ENCODE data around the gene KLHDC4. TPM values are rescaled to one million over a fixed set of nuclear protein-coding genes. Genes with fewer than 3 reads are reported as not detected.

KLHDC4 gene
- total and polyA plus RNA-seq, 7 donors, result 12.7 to 71.0 (median 25.5) TPM

DNA sequence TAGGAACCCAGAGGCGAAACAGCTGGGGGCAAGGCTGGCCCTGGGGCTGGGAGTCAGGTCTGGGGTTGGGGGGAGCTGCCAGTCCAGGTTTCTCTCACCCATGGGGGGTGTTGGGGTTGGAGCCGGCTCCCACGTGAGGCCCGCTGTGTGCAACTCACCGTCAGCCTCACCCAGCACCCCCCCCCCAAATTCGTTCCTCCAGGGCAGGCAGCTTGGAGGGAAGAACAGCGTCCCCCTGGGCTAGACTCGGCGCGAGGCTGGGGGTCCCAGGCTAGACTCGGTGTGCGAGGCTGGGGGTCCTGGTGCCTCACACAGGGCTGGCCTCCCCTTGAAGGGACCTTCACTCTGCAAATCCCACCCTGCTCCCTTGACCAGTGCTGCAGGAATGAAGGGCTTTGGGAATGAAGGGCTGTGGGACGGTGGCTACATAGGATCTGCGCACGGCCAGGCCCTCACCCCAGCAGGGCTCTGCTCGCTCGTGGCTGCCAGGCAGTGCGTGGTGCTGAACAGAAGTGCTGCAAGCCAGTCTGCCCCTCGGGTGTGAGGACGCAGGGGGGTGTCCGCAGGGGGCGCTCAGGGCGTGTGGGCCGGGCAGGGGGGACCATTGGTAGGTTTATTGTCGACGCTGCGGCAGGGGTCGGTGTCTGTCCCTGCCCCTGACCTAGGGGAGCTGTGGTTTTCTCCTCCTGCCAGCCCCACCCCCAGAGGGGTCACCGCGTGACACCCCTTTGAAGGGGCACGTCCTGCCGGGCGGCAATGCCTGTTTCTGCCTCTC, 74.7 kb downstream of the KLHDC4 start:
- 63 to 66% methylated on average over 33 of the region's 33 CpGs for WGBS, 2 donors
- peaks cover 0 to 4% (median 0%) of the 10 kb centered on the region in 4 donors for H3K36me3 ChIP-seq
- H3K27ac ChIP-seq, result no peak overlapping the region
- DNase-seq, result no peak
- peaks cover 0 to 56% (median 23%) of the 10 kb centered on the region in 3 donors for H3K27me3 ChIP-seq
- TF ChIP-seq, protein P1, sequence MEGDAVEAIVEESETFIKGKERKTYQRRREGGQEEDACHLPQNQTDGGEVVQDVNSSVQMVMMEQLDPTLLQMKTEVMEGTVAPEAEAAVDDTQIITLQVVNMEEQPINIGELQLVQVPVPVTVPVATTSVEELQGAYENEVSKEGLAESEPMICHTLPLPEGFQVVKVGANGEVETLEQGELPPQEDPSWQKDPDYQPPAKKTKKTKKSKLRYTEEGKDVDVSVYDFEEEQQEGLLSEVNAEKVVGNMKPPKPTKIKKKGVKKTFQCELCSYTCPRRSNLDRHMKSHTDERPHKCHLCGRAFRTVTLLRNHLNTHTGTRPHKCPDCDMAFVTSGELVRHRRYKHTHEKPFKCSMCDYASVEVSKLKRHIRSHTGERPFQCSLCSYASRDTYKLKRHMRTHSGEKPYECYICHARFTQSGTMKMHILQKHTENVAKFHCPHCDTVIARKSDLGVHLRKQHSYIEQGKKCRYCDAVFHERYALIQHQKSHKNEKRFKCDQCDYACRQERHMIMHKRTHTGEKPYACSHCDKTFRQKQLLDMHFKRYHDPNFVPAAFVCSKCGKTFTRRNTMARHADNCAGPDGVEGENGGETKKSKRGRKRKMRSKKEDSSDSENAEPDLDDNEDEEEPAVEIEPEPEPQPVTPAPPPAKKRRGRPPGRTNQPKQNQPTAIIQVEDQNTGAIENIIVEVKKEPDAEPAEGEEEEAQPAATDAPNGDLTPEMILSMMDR (IDR thresholded peaks at IDR 0.05), result no peak
- TF ChIP-seq POLR2A (IDR thresholded peaks at IDR 0.05) (no peak), POLR2AphosphoS5 (IDR thresholded peaks at IDR 0.05) (no peak), EP300 (IDR thresholded peaks at IDR 0.05) (no peak)
- peaks cover 0 to 8% (median 3%) of the 10 kb centered on the region in 4 donors for H3K4me1 ChIP-seq
- H3K9me3 ChIP-seq, result no peaks in the 10 kb centered on the region
- intact Hi-C loops (cut with DNase I), result no loop called here
- no peak overlapping the region for H3K4me3 ChIP-seq

DNA sequence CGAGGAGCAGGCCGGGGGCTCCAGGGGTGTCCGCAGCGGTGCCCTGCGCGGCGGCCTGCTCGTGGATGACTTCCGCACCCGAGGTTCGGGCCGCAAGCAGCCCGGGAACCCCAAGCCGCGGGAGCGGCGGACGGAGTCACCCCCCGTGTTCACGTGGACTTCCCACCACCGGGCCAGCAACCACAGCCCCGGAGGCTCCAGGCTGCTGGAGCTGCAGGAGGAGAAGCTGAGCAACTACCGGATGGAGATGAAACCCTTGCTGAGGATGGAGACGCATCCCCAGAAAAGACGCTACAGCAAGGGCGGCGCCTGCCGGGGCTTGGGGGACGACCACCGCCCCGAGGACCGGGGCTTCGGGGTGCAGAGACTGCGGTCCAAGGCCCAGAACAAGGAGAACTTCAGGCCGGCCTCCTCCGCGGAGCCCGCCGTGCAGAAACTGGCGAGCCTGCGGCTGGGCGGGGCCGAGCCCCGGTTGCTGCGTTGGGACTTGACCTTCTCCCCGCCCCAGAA, 75.8 kb downstream of the KLHDC4 start:
- no peak overlapping the region for H3K4me3 ChIP-seq
- no peaks in the 10 kb centered on the region for H3K36me3 ChIP-seq
- intact Hi-C loops (cut with DNase I), result no loop called here
- DNase-seq, result no peak
- no peaks in the 10 kb centered on the region for H3K9me3 ChIP-seq
- H3K27me3 ChIP-seq, result peaks cover 0 to 66% (median 26%) of the 10 kb centered on the region in 3 donors
- H3K27ac ChIP-seq, result no peak overlapping the region
- TF ChIP-seq POLR2AphosphoS5 (IDR thresholded peaks at IDR 0.05) (no peak), POLR2A (IDR thresholded peaks at IDR 0.05) (no peak), EP300 (IDR thresholded peaks at IDR 0.05) (no peak)
- TF ChIP-seq, protein P1 (IDR thresholded peaks at IDR 0.05), result no peak
- WGBS, 2 donors, result 89 to 93% methylated on average over 46 of the region's 46 CpGs
- H3K4me1 ChIP-seq, result peaks cover 0 to 8% (median 3%) of the 10 kb centered on the region in 4 donors

- intact Hi-C loops (cut with DNase I), result no loop called here
- 83 to 91% methylated on average over 45 of the region's 45 CpGs for WGBS, 2 donors
Measured at GRCh38 chr16:87688876-87689815, 76.6 kb downstream of the KLHDC4 start.

DNA sequence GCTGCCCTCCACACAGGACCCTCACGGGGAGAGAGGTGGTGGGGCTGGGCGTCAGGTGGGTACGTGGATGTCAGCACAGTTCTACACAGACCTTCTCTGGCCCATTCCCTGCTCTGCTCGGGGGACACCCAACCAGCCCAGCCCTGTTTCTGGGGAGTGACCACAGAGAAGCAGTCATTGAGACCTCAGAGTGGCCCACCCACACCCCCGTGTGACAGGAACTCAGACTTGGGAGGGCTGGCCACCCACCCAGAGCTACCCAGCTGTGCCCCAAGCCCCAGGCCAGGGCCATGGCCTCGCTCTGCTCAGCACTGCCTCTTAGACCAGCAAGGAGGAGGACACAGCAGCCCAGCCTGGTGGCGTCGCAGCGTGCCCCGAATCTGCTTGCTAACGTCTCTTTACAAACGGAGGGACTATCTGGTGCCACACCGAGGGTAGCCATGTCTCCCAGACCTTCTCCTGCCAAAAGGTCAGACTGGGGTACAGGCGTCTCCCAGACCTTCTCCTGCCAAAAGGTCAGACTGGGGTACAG, 77.7 kb downstream of the KLHDC4 start:
- intact Hi-C loops (cut with DNase I), result no loop called here
- H3K9me3 ChIP-seq, result no peaks in the 10 kb centered on the region
- TF ChIP-seq POLR2AphosphoS5 (IDR thresholded peaks at IDR 0.05) (no peak), EP300 (IDR thresholded peaks at IDR 0.05) (no peak), POLR2A (IDR thresholded peaks at IDR 0.05) (no peak)
- TF ChIP-seq, protein P1 (IDR thresholded peaks at IDR 0.05), result no peak
- H3K27me3 ChIP-seq, result peaks cover 0 to 84% (median 26%) of the 10 kb centered on the region in 3 donors
- no peak overlapping the region for H3K27ac ChIP-seq
- H3K4me3 ChIP-seq, result no peak overlapping the region
- 80 to 88% methylated on average over 14 of the region's 14 CpGs for WGBS, 2 donors
- H3K4me1 ChIP-seq, result peaks cover 0 to 8% (median 3%) of the 10 kb centered on the region in 4 donors
- no peak for DNase-seq
- no peaks in the 10 kb centered on the region for H3K36me3 ChIP-seq

More at GRCh38 chr16:87688876-87689815, 76.6 kb downstream of the KLHDC4 start:
- no peak for DNase-seq
- H3K4me3 ChIP-seq, result no peak overlapping the region
- H3K27ac ChIP-seq, result no peak overlapping the region
- H3K9me3 ChIP-seq, result no peaks in the 10 kb centered on the region
- peaks cover 0 to 8% (median 3%) of the 10 kb centered on the region in 4 donors for H3K4me1 ChIP-seq
- no peak for TF ChIP-seq POLR2AphosphoS5 (IDR thresholded peaks at IDR 0.05)
- TF ChIP-seq EP300 (IDR thresholded peaks at IDR 0.05), result no peak
- H3K27me3 ChIP-seq, result peaks cover 0 to 74% (median 26%) of the 10 kb centered on the region in 3 donors
- H3K36me3 ChIP-seq, result no peaks in the 10 kb centered on the region
